PC-9 (cell line): ENCODE data around the gene NUDT17. TPM values are rescaled to one million over a fixed set of nuclear protein-coding genes. Genes with fewer than 3 reads are reported as not detected.

Source experiments
- BruUV-seq: library from RNA; stranded (reverse); fragments of 400-500 nt; replicated peaks from 2 replicates; lab custom pipeline; 2021; lab: Mats Ljungman, UMichigan
- CTCF ChIA-PET: fragments of 300-600 bp; sonication (Branson Sonifier 250); formaldehyde crosslinking; loops from one replicate; lab custom pipeline; 2022; ENCODE audit warnings: antibody characterized with exemption; lab: Charles Lee
- POLR2A ChIA-PET: fragments of 300-600 bp; sonication (Branson Sonifier 250); formaldehyde crosslinking; loops from one replicate; lab custom pipeline; 2022; ENCODE audit warnings: antibody characterized with exemption; ENCODE audit not compliant: unreplicated experiment; lab: Charles Lee
- DNase-seq, 2 experiments: peaks; one replicate each; pipeline versions ENCODE4 v3.0.0 to v3.0.0-alpha.2; 2015 to 2022; ENCODE audit warnings: mixed read lengths in 1 of 2
- H2AFZ ChIP-seq: fragments of 200-600 bp; sonication (generic); 2 replicates; pipeline ENCODE4 v1.8.1; 2017; ENCODE audit warnings: antibody characterized with exemption
- H3F3A ChIP-seq: fragments of 200-600 bp; sonication (generic); 2 replicates; pipeline ENCODE4 v1.8.1; 2017; ENCODE audit warnings: antibody characterized with exemption, mild to moderate bottlenecking, low read depth; ENCODE audit not compliant: insufficient read depth
- H3K27ac ChIP-seq: fragments of 200-600 bp; sonication (generic); 2 replicates; pipeline ENCODE4 v1.6.1; 2016; ENCODE audit warnings: mixed run types
- H3K27me3 ChIP-seq: fragments of 200-600 bp; sonication (generic); 2 replicates; pipeline ENCODE4 v1.6.1; 2016; ENCODE audit warnings: low read depth, mixed run types; ENCODE audit not compliant: insufficient read depth
- H3K36me3 ChIP-seq: fragments of 200-600 bp; sonication (generic); 2 replicates; pipeline ENCODE4 v1.6.1; 2016; ENCODE audit warnings: low read depth, mixed run types
- H3K4me1 ChIP-seq: fragments of 200-600 bp; sonication (generic); replicated peaks from 2 replicates; pipeline ENCODE4 v1.6.1; 2016; ENCODE audit warnings: mixed run types; ENCODE audit not compliant: insufficient read depth
- H3K4me2 ChIP-seq: fragments of 200-600 bp; sonication (generic); 2 replicates; pipeline ENCODE4 v1.6.1; 2017; ENCODE audit warnings: mixed run types
- H3K4me3 ChIP-seq: fragments of 200-600 bp; sonication (generic); 2 replicates; pipeline ENCODE4 v1.6.1; 2016; ENCODE audit warnings: mixed run types
- H3K79me2 ChIP-seq: fragments of 200-600 bp; sonication (generic); 2 replicates; pipeline ENCODE4 v1.6.1; 2017; ENCODE audit warnings: low read depth, mixed run types
- H3K9me2 ChIP-seq: fragments of 200-600 bp; sonication (generic); 2 replicates; pipeline ENCODE4 v1.8.1; 2017; ENCODE audit warnings: mild to moderate bottlenecking; ENCODE audit not compliant: insufficient read depth
- H3K9me3 ChIP-seq: fragments of 200-600 bp; sonication (generic); 2 replicates; pipeline ENCODE4 v1.8.1; 2016; ENCODE audit warnings: low read depth; ENCODE audit not compliant: insufficient read depth
- H4K20me1 ChIP-seq: fragments of 200-600 bp; sonication (generic); 2 replicates; pipeline ENCODE4 v1.8.1; 2017; ENCODE audit not compliant: insufficient read depth
- CTCF ChIP-seq: fragments of 200-600 bp; sonication (generic); conservative IDR thresholded peaks from 2 replicates; pipeline ENCODE4 v1.6.1; 2017; ENCODE audit warnings: mixed run types, antibody characterized with exemption, mild to moderate bottlenecking, moderate library complexity
- EZH2 ChIP-seq: fragments of 200-600 bp; sonication (generic); IDR thresholded peaks from 2 replicates; pipeline ENCODE4 v1.8.0; 2017; ENCODE audit warnings: antibody characterized with exemption, low read depth
- intact Hi-C: fragments of 100-400 bp; cut with micrococcal nuclease; formaldehyde crosslinking; loops from one replicate; pipeline ENCODE4 v1.10.0; 2022; ENCODE audit not compliant: unreplicated experiment
- total RNA-seq: library from RNA; stranded (reverse); gene quantifications from 2 replicates; pipeline ENCODE4 v1.2.3, GENCODE V29; 2021

NUDT17 gene
- total RNA-seq, 1 experiment from 2014 or later, result 1.0 TPM

GRCh38 chr1:145874646-145875045, 29.2 kb downstream of the NUDT17 start:
- Histone ChIP-seq H2AFZ (no peak overlapping the region), H3K4me3 (no peak overlapping the region), H3K27me3 (no peaks in the 10 kb centered on the region), H3K36me3 (no peaks in the 10 kb centered on the region), H3K4me2 (no peak overlapping the region), H3K9me2 (0 out of 2 replicates have a peak, but pooled peaks cover 4% of the 10 kb centered on the region), H3K79me2 (no peaks in the 10 kb centered on the region), H3K4me1 (peaks cover 35% of the 10 kb centered on the region), H4K20me1 (no peaks in the 10 kb centered on the region), H3K27ac (no peak overlapping the region), H3K9me3 (no peaks in the 10 kb centered on the region), H3F3A (peaks cover 15% of the 10 kb centered on the region)
- intact Hi-C loops, result no loop called here
- no peak for DNase-seq
- TF ChIP-seq EZH2 (no peak), CTCF (no peak)
- no TSS peak for BruUV-seq
- ChIA-PET POLR2A (no interaction called here), CTCF (no interaction called here)

GRCh38 chr1:145877923-145878486, 32.6 kb downstream of the NUDT17 start:
- peak; percentile 74 to 87 for DNase-seq
- intact Hi-C loops, result no loop called here
- H3K36me3 ChIP-seq, result no peaks in the 10 kb centered on the region
- peaks cover 41% of the 10 kb centered on the region for H3K4me1 ChIP-seq
- peak overlapping the region; percentile 69 for H2AFZ ChIP-seq
- H3K4me2 ChIP-seq, result peak overlapping the region; percentile 52
- no TSS peak for BruUV-seq
- 0 out of 2 replicates have a peak, but pooled peaks cover 4% of the 10 kb centered on the region for H3K9me2 ChIP-seq
- no peaks in the 10 kb centered on the region for H3K27me3 ChIP-seq
- no peak for TF ChIP-seq EZH2
- no peak for TF ChIP-seq CTCF
- POLR2A ChIA-PET, result interaction anchor here (0.7 to 1.7 kb wide), 2 partner anchors 19 to 54 kb away, joined by 3 to 5 read pairs; partner anchors contain the start of gene PIAS3
- H4K20me1 ChIP-seq, result no peaks in the 10 kb centered on the region
- H3K79me2 ChIP-seq, result no peaks in the 10 kb centered on the region
- no peaks in the 10 kb centered on the region for H3K9me3 ChIP-seq
- peaks cover 20% of the 10 kb centered on the region for H3F3A ChIP-seq
- H3K4me3 ChIP-seq, result no peak overlapping the region
- CTCF ChIA-PET, result interaction anchor here (1.6 to 2.5 kb wide), 2 partner anchors 13 to 18 kb away, joined by 4 to 8 read pairs; no protein-coding TSS in a partner anchor
- H3K27ac ChIP-seq, result peak overlapping the region; percentile 75

GRCh38 chr1:145878724-145879123, 33.3 kb downstream of the NUDT17 start:
- H3K79me2 ChIP-seq, result no peaks in the 10 kb centered on the region
- no peak overlapping the region for H2AFZ ChIP-seq
- intact Hi-C loops, result no loop called here
- peaks cover 41% of the 10 kb centered on the region for H3K4me1 ChIP-seq
- H3K4me3 ChIP-seq, result no peak overlapping the region
- H3K9me2 ChIP-seq, result 0 out of 2 replicates have a peak, but pooled peaks cover 4% of the 10 kb centered on the region
- ChIA-PET CTCF (interaction anchor here (1.6 to 2.5 kb wide), 2 partner anchors 12 to 19 kb away, joined by 4 to 8 read pairs; no protein-coding TSS in a partner anchor), POLR2A (interaction anchor here (0.6 to 1.7 kb wide), 2 partner anchors 20 to 33 kb away, joined by 5 read pairs; partner anchors contain the start of genes NUDT17 and PIAS3)
- H3F3A ChIP-seq, result peaks cover 20% of the 10 kb centered on the region
- H3K36me3 ChIP-seq, result no peaks in the 10 kb centered on the region
- H3K27me3 ChIP-seq, result no peaks in the 10 kb centered on the region
- BruUV-seq, result no TSS peak
- peak in 1 of 2 experiments; percentile 88 for DNase-seq
- no peaks in the 10 kb centered on the region for H3K9me3 ChIP-seq
- H3K4me2 ChIP-seq, result peak overlapping the region; percentile 52
- H3K27ac ChIP-seq, result peak overlapping the region; percentile 75
- H4K20me1 ChIP-seq, result no peaks in the 10 kb centered on the region
- TF ChIP-seq EZH2 (no peak), CTCF (no peak)
